Stimulated activated CD8-positive, alpha-beta memory T cell treated with anti-CD3 and anti-CD28 coated beads, Interleukin-12 subunit alpha, Interleukin-12 subunit beta, amount 100 ng/mL, for 1 hour (primary cell): ENCODE data around the gene MBOAT2.

Source experiments
- DNase-seq: peaks from one replicate; pipeline ENCODE4 v3.0.0-alpha.2; 2020; ENCODE audit warnings: low read depth

MBOAT2 gene

DNA sequence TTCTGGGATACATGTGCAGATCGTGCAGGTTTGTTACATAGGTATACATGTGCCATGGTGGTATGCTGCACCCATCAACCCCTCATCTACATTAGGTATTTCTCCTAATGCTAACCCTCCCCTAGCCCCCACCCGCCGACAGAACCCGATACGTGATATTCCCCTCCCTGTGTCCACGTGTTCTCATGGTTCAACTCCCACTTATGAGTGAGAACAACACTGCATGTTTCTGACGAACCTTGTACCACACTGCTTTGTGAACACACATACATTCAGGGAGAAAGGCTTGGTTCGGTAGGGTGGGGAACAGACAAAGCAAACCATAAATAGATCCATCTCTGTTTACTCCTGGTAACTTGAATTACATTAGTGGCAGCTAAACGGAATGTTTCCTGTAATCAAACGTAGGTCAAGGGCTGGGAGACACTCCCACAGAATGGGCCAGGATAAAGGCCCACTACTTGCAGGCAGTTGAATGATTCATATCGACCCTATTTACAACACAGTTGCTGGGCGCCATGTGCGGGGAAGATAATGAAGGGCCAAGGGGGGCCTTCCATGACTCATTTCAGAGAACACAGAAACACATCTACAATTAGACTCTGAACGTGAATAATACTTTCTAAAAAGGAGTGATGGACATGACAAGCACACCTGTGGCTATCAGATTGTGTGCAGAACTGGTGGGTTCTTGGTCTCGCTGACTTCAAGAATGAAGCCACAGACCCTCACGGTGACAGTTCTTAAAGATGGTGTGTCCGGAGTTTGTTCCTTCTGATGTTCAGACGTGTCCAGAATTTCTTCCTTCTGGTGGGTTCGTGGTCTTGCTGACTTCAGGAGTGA lies 109.3 kb downstream of the MBOAT2 start:
- DNase-seq = no peak

DNA sequence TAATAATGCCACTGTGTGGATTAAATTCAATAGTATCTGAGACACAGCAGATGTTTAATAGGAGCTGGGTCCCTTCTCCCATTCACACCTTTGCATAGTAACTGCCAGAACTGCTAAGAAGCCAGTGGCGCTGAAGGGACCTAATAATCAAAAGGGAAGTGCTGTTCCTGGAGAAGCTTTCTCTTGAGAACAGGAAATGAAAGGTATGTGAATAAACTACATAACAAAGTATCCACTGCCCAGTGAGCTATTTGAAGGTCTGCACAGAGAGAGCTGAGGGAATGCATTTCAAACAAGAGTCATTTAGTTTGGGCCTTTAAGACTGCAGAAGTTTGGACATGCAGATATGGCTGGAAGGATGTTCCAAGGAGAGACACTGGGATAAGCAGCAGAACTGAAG lies 110.0 kb downstream of the MBOAT2 start:
- DNase-seq = no peak

DNA sequence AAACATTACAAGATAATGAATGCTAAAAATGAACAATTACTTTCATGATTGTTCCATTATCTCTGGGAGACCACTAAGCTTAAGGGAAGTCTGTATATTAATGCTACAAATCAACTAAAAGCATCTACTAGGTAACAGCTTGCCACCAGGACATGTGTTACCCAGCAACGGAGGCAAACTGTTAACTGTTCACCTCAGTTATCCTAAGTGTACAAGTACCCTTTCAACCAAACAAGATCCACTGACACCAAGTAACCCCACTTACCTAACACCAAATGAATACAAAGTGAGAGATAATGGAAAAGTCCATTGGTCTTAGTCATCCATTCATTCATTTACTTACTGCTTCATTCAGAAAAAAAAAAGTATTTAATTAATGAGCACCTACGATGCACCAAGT lies 111.4 kb downstream of the MBOAT2 start:
- DNase-seq = no peak

DNA sequence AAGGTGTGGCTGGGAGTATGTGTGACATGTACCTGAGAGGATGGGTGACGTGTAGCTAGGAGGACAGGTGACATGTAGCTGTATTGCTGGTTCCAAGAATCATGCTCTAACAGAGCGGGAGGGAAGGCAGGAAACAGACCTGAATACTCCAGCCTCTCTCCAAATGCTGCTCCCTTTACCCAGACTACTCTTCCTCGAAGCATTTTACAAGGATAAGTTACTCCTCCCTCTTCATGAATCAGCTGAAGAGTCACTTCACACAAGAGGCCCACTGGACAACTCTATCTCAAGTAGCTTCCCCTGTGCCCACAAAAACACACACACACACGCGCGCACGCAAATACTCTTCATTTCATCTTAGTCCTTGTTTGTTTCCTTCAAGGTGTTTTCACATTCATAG lies 113.5 kb downstream of the MBOAT2 start:
- no peak for DNase-seq

DNA sequence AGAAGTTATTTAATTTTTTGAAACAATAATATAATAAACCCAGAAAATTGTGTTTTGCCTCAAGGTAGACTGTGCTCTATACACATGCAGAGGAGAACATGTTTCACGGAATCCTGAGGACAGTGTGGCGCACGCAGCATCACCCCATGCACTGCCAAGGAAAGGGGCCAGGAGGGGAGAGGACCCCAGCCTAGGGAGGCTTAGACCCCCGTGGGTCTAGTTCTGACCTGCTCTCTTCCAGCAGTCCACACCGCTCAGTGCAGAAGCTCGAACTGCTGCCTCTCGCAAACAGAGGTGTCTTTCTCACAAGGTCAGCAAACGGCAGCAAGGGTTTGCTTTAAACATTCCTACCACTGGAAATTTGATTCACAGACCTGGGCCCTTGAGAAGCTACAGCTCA lies 114.5 kb downstream of the MBOAT2 start:
- no peak for DNase-seq

DNA sequence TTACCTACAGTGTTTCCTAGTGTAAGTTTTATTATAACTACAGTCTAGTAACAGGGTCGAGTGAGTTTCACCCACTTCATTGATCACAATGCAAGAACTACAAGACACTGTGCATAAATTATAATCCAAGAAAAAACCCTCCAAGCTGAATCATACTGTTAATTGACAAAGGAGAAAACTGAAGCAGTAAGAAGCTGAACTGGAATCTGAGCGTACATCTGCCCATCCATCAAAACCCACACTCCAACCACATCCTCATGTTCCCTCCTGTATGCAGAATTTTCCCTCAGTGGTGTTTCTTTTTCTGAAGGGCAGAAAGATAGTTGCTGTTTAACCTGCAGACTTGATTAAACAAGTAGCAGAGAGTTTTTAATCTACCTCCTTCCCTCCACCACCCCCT lies 116.6 kb downstream of the MBOAT2 start:
- DNase-seq = no peak

DNA sequence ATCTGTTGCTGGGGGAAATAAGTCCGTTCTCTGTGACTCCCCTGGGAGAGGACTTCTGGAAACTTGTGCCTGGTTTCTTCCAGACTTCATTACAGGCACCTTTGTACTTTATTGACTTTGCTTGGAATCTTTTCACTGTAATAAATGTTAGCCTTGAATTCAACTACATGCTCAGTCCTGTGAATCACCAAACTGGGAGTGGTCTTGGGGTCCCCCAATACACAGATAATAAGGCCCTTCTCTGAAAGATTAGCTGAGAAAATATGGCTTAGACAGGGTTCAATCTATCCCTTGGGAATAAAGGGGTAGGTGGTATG lies 117.3 kb downstream of the MBOAT2 start:
- DNase-seq = no peak

DNA sequence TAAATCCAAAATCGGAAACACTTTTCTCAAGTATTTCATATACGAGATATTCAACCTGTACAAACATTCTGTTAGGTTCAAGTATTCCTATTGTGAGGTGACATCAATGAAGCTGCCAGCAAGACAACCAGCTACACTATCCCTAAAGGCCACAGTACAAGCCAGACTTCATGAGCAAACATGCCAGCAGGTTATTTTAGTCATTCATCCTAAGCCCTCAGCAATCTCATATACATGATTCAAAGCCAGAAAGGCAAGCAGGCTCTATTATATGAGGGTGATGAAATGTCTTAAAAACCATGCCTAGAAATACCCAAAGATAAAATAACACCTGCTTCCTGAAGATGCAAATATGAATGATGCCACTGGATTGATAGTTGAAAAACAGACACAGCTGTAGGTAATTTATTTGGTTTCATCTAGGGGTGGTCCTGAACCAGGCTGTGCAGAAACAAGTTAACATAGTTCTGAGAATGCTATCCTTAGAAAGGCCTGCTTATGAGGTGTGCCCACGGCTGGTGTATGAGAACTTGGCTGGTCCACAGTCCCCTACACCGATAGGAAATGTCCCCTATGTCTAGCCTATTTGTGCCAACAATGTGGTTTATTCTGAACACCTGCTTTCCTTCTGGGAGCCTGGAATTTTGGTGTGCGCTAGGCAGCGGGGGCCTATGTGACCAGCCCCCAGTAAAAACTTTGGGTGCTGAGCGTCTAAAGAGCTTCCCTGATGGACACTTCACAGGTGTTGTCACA lies 117.9 kb downstream of the MBOAT2 start:
- no peak for DNase-seq

DNA sequence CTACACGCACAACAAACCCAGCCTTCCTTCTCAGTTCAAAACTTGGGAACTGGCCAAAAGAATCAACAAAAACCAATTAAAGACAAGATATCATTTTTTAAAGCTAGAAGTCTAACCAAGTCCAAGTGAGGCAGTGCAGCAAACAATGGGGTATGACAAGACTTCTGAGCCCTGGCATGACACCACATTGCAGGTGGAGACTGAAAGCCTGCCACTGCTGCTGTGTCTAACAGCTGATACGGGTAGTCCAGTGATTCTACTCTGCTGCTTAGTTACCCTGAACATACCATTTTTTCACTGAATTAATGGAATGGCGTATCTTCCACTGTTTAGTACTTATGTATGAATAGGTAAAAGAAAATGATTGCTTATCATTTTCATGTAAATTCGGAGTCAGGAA lies 118.7 kb downstream of the MBOAT2 start:
- DNase-seq = no peak

DNA sequence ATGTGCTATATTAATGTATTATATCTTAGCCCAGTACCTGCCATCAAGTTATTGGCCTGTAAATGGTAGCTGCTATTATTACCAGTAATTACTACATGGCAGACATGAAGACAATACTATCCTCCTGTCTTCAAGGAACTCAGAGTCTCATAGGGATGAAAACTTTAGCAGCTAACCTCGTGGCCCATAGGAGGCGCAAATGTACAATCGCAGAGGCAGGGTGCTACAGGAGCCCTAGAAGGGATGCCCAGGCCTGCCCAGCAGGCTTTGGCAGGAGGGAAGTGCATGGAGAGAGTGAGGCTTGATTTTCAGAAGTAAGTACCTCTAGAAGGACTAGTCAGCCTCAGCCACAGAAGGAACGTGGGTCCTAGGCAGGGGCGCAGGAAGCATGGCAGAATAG lies 121.4 kb downstream of the MBOAT2 start:
- DNase-seq = no peak

DNA sequence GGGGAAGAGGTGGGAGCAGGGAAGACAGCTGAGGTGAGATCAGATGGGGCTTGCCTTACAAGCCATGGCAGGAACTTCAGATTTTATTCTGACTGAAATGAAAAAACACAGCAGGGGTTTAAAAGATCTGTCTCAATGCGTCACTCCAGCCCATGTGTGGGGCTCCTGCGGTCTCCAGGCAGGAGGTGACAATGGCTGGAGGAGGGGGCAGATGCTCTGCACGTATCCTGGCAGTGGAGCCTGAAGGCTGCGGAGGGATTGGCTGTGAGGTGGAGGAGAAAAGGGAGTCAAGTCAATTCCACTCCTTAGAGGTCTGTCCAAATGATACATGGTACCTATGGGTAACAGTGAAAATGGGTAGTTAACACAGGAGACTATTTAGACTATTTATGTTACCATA lies 125.6 kb downstream of the MBOAT2 start:
- no peak for DNase-seq

DNA sequence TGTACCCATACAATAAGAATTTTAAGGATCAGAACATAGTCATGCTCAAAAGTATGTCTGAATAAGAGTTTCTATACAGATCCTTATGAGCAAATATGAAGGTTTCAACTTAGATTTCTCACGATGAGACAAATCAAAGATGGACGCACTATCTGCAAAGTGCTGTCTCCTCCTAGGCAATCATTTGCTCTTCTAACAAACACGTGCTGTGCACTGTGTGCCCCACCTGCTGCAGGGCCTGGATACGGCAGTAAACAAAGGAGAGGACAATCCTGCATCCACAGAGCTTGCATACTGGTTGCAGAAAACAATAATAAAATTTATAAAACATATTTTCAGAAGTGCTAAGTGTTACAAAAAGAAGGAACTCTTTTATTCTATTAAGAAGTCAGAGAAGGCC lies 126.2 kb downstream of the MBOAT2 start:
- DNase-seq = no peak

DNA sequence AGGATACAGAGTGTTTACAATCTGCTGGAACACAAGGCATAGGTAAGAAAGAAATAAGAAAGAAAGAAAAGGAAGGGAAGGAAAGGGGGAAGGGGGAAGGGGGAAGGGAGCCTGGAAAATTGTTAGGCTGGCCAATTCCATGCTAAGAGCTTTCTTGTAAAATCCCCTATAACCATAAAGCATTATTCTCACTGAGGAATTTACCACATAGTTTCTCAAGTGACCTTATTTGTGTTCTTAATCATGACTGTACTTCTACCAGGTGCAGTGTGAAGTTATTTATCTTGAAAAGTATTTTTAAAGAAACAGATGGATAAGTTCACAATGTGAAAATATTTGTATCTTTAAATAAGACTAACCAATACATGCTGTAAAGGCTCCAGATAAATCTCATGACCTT lies 126.9 kb downstream of the MBOAT2 start:
- no peak for DNase-seq

DNA sequence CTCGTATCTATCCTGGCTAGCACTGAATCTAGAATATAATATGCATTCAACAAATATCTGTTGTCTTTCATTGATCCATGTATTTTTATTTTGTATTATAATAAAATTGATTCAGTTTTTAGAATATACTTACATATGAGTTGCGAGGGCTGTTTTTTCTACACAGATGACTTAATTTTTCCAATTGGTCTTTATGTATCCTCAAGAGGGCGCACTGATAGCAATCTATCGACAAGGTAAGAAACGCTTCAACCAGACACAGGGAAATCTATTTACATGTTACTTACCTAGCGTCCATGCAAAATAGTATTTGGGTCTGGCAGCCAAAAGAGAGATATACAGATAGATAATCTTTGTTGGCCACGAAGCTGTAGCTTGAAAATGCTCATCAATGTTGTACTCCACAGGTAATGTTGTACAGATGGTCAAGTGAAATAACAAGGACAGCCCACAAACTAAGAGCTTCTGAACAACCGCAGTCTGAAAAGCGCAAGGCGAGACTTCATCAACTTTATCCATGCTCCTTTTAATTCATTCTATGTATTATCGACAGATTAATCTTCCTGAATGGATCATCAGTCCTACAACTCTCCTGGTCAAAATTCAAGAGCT lies 130.6 kb downstream of the MBOAT2 start:
- no peak for DNase-seq

DNA sequence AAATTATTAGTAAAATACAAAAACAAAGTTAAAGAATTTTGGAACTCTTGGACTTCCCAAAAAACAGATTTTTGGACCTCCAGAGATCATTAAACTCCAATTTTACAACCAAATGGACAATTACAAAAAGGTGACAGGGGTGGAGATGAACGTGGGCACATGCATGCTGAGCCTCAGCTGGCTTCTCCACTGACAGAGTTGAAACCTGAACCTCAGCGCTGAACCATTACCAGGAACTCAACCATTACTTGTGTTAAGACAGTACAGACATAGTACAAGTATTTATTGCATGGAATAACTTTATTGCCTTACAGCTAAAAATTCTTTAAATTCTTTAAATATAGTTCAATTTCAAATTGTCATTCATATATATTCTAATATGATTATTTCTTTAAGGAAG lies 133.0 kb downstream of the MBOAT2 start:
- no peak for DNase-seq

DNA sequence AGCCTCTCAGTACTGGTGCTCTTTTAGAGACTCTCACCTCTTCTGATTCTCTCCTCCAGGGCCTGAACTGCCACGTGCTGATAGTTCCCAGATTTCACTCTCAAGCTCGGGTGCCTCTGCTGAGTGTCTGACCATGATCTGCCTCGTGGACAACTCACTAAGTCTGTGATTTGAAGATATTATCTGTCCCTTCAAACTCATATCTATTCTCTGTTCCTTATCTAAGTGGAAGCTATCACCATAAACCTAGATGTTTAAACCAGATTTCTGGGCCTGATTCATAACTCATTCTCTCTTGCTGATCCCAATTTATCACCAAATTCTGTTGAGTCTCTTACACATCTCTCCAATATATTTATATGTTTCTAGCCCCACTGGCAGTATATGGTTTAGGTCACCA lies 136.1 kb downstream of the MBOAT2 start:
- DNase-seq = no peak

DNA sequence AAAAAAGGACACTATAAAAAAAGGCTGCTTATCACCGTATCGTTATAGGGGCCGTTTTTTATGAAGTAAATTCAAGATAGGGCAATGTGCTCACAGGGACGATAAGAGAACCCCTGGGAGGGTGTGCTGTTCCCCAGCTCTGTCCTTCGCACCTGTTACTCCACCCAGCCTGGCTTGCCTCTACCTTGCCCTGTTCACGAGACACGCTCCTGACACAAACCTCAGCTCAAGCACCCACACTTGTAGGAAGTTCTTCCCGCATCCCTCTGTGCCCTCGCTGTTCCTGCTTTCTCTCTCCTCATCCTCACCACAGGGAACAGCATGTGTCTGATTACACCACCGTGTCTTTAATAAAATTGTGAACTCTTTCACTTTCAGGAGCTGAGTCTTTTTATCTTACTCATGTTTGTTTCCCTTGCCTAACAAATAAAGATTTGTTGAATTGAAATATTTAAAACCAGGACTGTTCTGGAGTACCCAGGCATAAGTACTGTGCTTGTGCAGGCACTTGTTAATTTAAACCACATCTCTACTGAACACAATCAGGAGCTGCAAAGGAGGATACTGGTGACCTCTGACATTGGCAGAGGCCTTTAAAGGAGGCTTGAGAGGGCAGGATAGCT lies 140.0 kb downstream of the MBOAT2 start:
- DNase-seq = no peak

DNA sequence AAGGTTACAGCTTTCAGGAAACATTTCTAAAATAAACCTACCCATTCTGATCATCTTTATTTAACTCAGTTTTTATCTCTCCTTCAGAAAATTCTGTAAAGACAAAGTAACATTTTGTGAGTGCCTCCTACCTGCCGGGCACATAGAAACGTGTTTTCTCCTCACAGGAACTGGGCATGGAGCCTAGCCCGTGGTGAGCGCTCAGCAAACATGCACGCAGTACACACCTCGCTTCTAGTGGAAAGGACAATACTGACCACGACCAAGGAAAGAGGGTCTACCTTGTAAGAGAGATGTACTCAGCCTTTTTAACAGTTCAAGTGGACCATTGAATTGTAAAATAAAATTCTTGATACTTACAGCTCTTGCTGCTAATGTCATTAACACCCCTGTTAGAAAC lies 141.3 kb downstream of the MBOAT2 start:
- no peak for DNase-seq

DNA sequence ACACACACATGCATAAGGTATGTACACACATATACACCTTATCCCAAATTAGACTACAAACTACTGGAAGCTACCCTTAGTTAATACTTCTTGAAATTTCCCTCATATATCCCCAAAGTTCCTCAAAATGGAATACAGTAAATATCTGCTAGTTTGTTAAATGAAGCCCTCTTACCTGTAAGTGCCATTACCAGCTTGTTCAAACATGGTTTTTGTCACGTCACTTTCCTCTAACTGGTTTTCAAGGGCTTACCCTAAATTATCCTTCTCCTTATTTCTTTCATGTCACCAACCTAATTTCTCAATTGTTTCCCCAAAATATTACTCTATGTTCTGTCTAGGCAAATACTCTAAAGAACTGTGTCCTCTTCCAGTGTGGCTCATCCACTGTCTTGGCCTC lies 141.7 kb downstream of the MBOAT2 start:
- no peak for DNase-seq

DNA sequence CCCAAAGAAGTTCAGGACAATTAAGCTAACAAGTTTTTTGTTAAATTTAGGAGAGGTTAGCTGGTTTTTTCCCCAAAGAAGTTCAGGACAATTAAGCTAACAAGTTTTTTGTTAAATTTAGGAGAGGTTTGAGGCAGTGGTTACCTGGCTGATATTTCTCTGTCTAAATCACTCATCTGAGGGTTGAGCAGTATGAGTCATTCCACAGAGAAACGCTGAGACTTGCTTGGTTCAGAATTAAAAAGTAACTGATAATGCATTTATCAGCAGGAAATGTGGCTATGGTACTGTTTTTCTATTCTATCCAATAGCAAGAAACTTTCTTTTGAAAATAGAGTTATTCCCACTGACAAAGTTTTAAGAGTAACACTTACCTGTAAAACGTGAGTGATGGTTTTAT lies 143.2 kb downstream of the MBOAT2 start:
- no peak for DNase-seq

DNA sequence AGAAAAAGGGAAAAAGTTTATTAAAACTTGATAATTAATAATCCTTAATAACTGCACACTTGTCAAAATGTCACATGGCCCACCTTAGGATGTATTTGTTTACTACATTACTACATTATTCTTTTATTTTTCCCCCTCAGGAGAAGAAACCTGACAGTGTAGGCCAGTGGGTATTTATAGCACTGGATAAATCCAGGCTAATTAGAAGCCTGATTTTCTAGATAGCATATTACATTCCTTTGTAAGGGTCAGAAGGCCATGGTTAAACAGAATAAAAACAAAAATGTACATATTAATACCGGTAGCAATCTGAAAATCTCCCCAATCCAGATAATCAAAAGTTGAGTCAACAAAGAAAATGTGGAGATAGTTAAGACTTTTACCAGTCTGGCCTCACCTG lies 144.6 kb downstream of the MBOAT2 start:
- DNase-seq = no peak

DNA sequence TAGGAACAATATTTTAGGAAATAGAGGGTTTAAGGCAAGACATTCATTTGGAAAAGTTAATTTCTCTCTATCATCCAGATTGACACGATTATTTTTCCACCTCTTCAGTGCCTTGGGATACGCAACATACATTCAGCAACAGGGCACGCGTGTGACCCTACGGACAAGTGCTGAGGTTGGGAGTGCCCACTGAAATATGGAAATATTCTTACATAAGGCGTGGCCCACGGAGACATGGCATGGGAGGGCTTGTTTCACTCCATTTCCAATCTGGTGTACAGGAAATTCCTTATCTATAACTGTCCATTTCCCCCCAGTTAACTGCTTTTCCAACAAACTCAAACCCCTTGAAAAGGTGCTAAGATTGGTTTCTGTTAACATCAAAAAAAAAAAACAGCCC lies 145.2 kb downstream of the MBOAT2 start:
- no peak for DNase-seq

DNA sequence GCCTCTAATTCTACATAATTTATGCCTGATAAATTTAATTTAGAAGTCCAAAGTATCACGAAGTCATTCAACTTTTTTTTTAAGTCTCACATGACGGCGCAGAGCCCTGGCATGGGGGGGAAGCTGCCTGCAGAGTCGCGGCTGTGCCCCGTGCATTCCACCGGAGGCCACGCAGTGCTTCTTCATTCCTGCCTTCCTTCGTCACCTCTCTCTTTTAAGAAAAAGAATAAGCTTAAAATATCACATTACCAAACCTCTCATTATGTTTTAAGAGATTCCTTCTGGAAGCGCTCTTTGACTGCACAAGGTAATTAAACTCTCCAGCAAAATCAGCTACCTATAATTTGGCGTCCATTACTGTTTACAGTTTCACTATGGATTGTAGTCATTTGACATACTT lies 145.8 kb downstream of the MBOAT2 start:
- no peak for DNase-seq
